ENCODE measurements around the gene TMEM14A. TPM values are rescaled to one million over a fixed set of nuclear protein-coding genes. Genes with fewer than 3 reads are reported as not detected.
A peak's percentile ranks its signal among the peaks of the same experiment; 100 is the strongest.

The TMEM14A gene, protein sequence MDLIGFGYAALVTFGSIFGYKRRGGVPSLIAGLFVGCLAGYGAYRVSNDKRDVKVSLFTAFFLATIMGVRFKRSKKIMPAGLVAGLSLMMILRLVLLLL
- 12.8 TPM for polyA plus RNA-seq (2013, experiment 1 of 2)
- 15.6 TPM for polyA plus RNA-seq (2013, experiment 2 of 2)

DNA sequence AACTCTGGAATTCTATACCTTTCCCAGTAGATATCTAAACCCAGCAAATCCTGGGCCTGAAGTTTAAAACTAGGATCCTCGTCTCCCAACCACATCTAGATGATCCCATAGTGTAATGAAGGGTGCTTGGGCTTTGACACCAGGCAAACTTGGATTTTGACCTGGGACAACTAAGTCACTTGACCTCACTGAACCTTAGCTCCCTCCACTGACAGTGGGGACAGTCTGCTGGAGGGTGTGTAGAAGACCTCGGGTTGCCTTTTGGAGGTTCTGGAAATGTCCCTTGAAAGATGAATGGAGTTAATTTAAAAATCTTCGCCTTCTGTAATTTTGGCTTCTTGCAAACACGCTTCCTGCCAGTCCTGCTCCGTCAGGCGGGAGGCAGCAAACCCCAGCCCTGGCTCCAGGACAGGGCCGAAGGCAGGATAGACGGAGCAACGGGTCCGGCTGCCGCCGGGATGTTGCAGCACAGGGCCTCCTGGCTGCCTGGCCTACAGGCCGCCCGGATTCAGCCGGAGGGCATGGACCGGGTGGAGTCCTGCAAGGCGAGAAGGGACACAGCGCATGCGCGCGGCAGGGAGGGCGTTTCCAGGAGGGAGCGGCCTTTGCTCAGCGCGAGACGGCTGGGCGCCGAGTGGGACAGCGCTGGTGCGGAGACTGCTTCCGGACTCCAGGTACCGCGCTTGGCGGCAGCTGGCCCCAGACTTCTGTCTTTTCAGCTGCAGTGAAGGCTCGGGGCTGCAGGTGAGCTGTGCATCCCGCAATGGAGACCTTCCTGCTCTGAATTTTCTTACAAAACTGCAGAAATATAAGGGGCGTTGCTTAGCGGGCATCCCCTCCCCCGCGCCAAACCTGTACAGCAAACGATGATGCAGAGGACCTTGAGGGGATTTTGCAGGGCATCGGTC is at the start of gene TMEM14A:
Gene TMEM14A (plus strand): TSS at position 612 of the 908 bp plus-strand sequence. CDS start 5,990 bp downstream, outside the sequence.
- 0 out of 2 replicates have a peak within 1 kb of the TSS, but pooled peaks have one; percentile 5 for H3K27ac ChIP-seq (ENCODE audit: low read depth, low read length)
- 0 out of 2 replicates have a peak, but pooled peaks cover 14% of the 10 kb centered on the region for H3K4me1 ChIP-seq (ENCODE audit: insufficient read depth, low read length)
- no peaks in the 10 kb centered on the region for H3K9me3 ChIP-seq (ENCODE audit: insufficient read depth, low read depth, low read length)
- H3K4me3 ChIP-seq (ENCODE audit: low read length) = peak within 1 kb of the TSS; percentile 74
- WGBS = 6% methylated on average over 41 of the region's 42 CpGs
- peak within 1 kb of the TSS; percentile 61 for H3K9ac ChIP-seq (ENCODE audit: low read depth, low read length)
- H3K36me3 ChIP-seq (ENCODE audit: insufficient read depth, low read length) = peaks cover 14% of the 10 kb centered on the region
- H3K27me3 ChIP-seq (ENCODE audit: insufficient read depth, low read length) = peaks cover 7% of the 10 kb centered on the region

DNA sequence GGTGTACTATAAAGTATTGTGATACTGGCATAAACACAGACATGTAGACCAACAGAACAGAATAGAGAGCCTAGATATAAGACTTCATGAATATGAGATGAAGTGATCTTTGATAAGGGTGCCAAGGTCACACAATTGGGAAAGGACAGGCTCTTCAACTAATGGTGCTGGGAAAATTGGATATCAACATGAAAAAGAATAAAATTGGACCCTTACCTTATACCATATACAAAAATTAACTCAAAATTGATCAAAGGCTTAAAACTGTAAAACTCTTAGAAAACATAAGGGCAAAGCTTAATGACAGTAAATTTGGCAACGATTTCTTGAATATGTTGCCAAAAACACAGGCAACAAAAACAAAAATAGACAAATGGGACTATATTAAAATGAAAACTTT is 49.3 kb upstream of the TMEM14A start:
- no peak overlapping the region for H3K4me3 ChIP-seq (ENCODE audit: low read length)
- no peak overlapping the region for H3K27ac ChIP-seq (ENCODE audit: low read depth, low read length)
- no peaks in the 10 kb centered on the region for H3K27me3 ChIP-seq (ENCODE audit: insufficient read depth, low read length)
- 100% methylated on average over 1 of the region's 1 CpG for WGBS
- H3K9ac ChIP-seq (ENCODE audit: low read depth, low read length) = no peak overlapping the region
- no peaks in the 10 kb centered on the region for H3K9me3 ChIP-seq (ENCODE audit: insufficient read depth, low read depth, low read length)
- no peaks in the 10 kb centered on the region for H3K36me3 ChIP-seq (ENCODE audit: insufficient read depth, low read length)
- H3K4me1 ChIP-seq (ENCODE audit: insufficient read depth, low read length) = no peaks in the 10 kb centered on the region

DNA sequence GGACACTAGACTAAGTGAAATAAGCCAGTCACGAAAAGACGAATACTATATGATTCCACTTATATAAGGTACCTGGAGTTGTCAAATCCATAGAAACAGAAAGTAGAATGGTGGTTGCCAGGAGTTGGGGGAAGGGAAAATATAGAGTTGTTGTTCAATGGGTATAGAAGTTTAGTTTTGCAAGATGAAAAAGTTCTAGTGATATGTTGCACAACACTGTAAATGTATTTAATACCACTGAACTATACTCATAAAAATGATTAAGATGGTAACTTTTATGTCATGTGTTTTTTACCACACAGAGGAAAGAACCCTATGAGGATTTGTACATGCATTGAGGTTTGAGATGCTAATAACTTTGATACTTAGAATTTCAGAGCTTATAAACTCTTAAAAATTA is 48.1 kb upstream of the TMEM14A start:
- Histone ChIP-seq H3K36me3 (ENCODE audit: insufficient read depth, low read length) (no peaks in the 10 kb centered on the region), H3K27me3 (ENCODE audit: insufficient read depth, low read length) (no peaks in the 10 kb centered on the region), H3K4me3 (ENCODE audit: low read length) (no peak overlapping the region), H3K4me1 (ENCODE audit: insufficient read depth, low read length) (no peaks in the 10 kb centered on the region), H3K9ac (ENCODE audit: low read depth, low read length) (no peak overlapping the region), H3K9me3 (ENCODE audit: insufficient read depth, low read depth, low read length) (no peaks in the 10 kb centered on the region), H3K27ac (ENCODE audit: low read depth, low read length) (no peak overlapping the region)
- no CpG with 5 or more reads among the region's 2 CpGs for WGBS

DNA sequence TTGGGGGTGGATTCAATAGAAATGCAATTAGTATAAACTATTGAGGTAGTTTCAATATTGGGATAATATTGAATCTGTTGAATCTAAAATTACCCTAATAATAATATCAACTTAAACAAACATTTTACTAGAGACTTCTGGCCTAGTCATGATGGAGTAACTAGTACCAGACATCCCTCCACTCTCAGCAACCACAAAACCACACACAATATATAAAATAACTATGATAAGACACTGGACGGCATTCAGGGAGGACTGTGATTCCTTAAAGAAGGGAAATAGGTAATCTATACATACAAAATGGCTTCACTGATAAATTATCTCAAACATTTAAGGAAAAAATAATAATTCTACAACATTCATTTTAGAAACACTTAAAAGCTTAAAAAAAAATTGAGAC is 38.9 kb upstream of the TMEM14A start:
- no peaks in the 10 kb centered on the region for H3K9me3 ChIP-seq (ENCODE audit: insufficient read depth, low read depth, low read length)
- no peaks in the 10 kb centered on the region for H3K36me3 ChIP-seq (ENCODE audit: insufficient read depth, low read length)
- peaks cover 9% of the 10 kb centered on the region for H3K4me1 ChIP-seq (ENCODE audit: insufficient read depth, low read length)
- no peak overlapping the region for H3K4me3 ChIP-seq (ENCODE audit: low read length)
- H3K27ac ChIP-seq (ENCODE audit: low read depth, low read length) = no peak overlapping the region
- no peak overlapping the region for H3K9ac ChIP-seq (ENCODE audit: low read depth, low read length)
- no peaks in the 10 kb centered on the region for H3K27me3 ChIP-seq (ENCODE audit: insufficient read depth, low read length)
- no CpG with 5 or more reads among the region's 1 CpG for WGBS

DNA sequence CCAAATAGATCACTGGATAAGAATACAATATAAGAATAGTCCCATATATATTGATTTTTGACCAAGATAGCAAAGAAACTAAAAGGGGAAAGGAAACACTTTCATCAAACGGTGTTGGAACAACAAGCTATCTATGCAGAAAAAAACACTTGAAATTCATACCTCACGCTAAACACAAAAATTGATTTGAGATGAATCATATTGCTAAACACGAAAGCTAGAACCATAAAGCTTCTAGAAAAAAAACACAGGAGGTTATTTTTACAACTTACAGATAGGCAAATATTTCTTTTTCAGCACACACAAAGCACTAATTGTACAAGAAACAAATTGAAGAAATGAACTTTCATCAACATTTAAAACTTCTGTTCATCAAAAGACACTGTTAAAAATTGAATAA is 36.7 kb upstream of the TMEM14A start:
- H3K4me1 ChIP-seq (ENCODE audit: insufficient read depth, low read length) = peaks cover 9% of the 10 kb centered on the region
- 95% methylated on average over 2 of the region's 3 CpGs for WGBS
- H3K9me3 ChIP-seq (ENCODE audit: insufficient read depth, low read depth, low read length) = no peaks in the 10 kb centered on the region
- H3K27ac ChIP-seq (ENCODE audit: low read depth, low read length) = no peak overlapping the region
- H3K27me3 ChIP-seq (ENCODE audit: insufficient read depth, low read length) = no peaks in the 10 kb centered on the region
- no peaks in the 10 kb centered on the region for H3K36me3 ChIP-seq (ENCODE audit: insufficient read depth, low read length)
- H3K4me3 ChIP-seq (ENCODE audit: low read length) = no peak overlapping the region
- H3K9ac ChIP-seq (ENCODE audit: low read depth, low read length) = no peak overlapping the region

DNA sequence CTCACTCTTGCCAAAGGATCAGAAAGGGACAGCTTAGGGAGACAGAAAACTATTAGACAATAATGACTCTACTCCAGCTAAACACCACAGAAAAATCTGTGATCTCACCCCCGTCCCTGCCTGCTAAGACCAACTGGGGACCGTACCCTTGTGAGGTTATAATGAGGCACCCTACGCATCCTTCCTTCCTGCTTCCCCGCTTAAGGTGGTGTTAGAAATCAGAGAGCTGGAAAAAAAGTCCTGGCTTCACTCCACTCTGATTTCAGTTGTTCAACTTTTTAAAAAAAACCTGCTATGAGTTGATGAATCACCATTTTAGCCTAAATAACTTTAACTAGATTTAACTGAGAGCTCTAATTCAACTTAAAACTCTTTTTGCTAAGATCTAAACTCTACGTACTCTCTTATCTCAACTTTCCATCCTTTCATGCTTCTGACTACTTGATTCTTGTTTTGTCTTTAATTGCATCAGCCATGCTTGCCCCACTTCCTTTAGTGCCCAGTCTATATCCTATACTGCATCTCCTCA is 35.8 kb upstream of the TMEM14A start:
- H3K4me3 ChIP-seq (ENCODE audit: low read length) = no peak overlapping the region
- no peaks in the 10 kb centered on the region for H3K9me3 ChIP-seq (ENCODE audit: insufficient read depth, low read depth, low read length)
- H3K27ac ChIP-seq (ENCODE audit: low read depth, low read length) = no peak overlapping the region
- H3K36me3 ChIP-seq (ENCODE audit: insufficient read depth, low read length) = no peaks in the 10 kb centered on the region
- WGBS = 68% methylated on average over 5 of the region's 5 CpGs
- peaks cover 9% of the 10 kb centered on the region for H3K4me1 ChIP-seq (ENCODE audit: insufficient read depth, low read length)
- H3K9ac ChIP-seq (ENCODE audit: low read depth, low read length) = no peak overlapping the region
- H3K27me3 ChIP-seq (ENCODE audit: insufficient read depth, low read length) = no peaks in the 10 kb centered on the region

DNA sequence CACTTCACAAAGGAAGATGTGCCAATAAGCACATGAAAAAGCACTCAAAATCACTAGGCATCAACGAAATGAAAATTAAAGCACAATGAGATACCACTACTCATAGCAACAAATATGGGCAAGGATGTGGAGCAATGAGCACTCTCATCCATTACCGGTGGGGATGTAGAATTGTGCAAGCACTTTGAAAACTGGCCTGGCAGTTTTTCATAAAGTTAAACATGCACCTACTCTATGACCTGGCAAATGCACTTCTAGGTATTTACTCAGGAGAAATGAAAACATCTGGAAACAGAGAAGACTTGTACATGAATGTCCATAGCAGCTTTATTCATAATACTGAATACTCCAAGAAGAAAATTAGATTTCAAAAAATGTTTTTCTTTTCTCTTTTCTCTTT is 34.1 kb upstream of the TMEM14A start:
- H3K4me1 ChIP-seq (ENCODE audit: insufficient read depth, low read length) = peaks cover 9% of the 10 kb centered on the region
- H3K9me3 ChIP-seq (ENCODE audit: insufficient read depth, low read depth, low read length) = no peaks in the 10 kb centered on the region
- H3K27ac ChIP-seq (ENCODE audit: low read depth, low read length) = no peak overlapping the region
- 91% methylated on average over 2 of the region's 2 CpGs for WGBS
- no peak overlapping the region for H3K9ac ChIP-seq (ENCODE audit: low read depth, low read length)
- H3K36me3 ChIP-seq (ENCODE audit: insufficient read depth, low read length) = no peaks in the 10 kb centered on the region
- no peaks in the 10 kb centered on the region for H3K27me3 ChIP-seq (ENCODE audit: insufficient read depth, low read length)
- H3K4me3 ChIP-seq (ENCODE audit: low read length) = no peak overlapping the region

DNA sequence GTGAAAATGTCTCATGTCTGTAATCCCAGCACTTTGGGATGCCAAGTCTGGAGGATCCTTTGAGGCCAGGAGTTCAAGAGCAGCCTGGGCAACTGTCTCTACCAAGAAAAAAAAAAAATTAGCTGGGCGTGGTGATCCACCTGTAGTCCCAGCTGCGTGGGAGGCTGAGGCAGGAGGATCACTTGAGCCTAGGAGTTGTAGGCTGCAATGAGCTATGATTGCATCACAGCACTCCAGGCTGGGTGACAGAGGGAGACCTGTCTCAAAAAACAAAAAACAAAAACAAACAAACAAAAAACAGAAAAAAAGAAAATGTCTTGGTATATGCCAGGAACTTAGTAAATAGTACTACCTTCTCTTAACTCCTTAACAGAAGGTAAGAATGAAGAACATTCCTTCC is 31.4 kb upstream of the TMEM14A start:
- no peak overlapping the region for H3K9ac ChIP-seq (ENCODE audit: low read depth, low read length)
- H3K27me3 ChIP-seq (ENCODE audit: insufficient read depth, low read length) = no peaks in the 10 kb centered on the region
- H3K36me3 ChIP-seq (ENCODE audit: insufficient read depth, low read length) = no peaks in the 10 kb centered on the region
- H3K9me3 ChIP-seq (ENCODE audit: insufficient read depth, low read depth, low read length) = no peaks in the 10 kb centered on the region
- H3K4me1 ChIP-seq (ENCODE audit: insufficient read depth, low read length) = peaks cover 7% of the 10 kb centered on the region
- H3K4me3 ChIP-seq (ENCODE audit: low read length) = no peak overlapping the region
- whole genome bisulfite sequencing = 94% methylated on average over 2 of the region's 2 CpGs
- H3K27ac ChIP-seq (ENCODE audit: low read depth, low read length) = no peak overlapping the region

DNA sequence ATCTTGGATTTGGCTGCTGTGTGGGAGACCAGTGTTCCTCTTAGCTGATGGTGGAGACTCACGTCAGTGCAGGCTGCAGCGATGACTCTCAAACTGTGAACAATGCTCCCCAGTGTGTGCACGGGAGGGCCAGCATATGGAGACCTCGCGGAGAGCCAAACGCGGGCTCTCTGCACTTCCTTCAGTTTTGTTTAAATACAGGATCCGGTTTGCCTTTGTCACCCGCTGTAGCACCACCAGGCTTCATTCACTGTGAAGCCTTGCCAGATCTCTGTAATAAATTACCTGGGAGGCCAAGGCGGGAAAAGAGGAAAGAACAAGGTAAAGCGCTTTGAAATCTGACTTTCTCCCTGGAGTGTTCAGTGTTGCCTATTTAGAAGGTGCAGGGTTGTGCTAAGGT is 30.7 kb upstream of the TMEM14A start:
- no peak overlapping the region for H3K4me3 ChIP-seq (ENCODE audit: low read length)
- no peaks in the 10 kb centered on the region for H3K27me3 ChIP-seq (ENCODE audit: insufficient read depth, low read length)
- H3K36me3 ChIP-seq (ENCODE audit: insufficient read depth, low read length) = no peaks in the 10 kb centered on the region
- H3K27ac ChIP-seq (ENCODE audit: low read depth, low read length) = no peak overlapping the region
- H3K9me3 ChIP-seq (ENCODE audit: insufficient read depth, low read depth, low read length) = no peaks in the 10 kb centered on the region
- H3K9ac ChIP-seq (ENCODE audit: low read depth, low read length) = no peak overlapping the region
- 0 out of 2 replicates have a peak, but pooled peaks cover under 1% of the 10 kb centered on the region for H3K4me1 ChIP-seq (ENCODE audit: insufficient read depth, low read length)
- WGBS = 87% methylated on average over 11 of the region's 11 CpGs

DNA sequence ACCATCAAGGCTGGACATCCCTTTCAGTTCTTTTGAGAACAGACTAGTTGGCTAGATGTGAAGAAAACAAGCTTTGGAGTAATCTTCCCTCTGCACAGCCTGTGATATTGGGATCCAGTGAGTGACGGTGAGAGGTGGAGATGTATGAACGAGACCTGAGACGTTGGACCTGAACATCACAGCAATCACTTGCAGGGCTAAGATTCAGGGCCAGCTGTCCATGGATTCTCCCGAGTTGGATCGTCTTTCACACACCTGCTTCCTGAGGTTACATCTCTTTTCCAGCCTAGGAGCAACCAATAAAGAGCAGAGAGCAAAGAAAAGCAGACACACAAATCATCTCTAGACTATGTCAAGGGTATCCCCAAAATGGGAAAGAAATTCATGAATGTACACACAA is 30.0 kb upstream of the TMEM14A start:
- no peak overlapping the region for H3K4me3 ChIP-seq (ENCODE audit: low read length)
- no peaks in the 10 kb centered on the region for H3K27me3 ChIP-seq (ENCODE audit: insufficient read depth, low read length)
- H3K27ac ChIP-seq (ENCODE audit: low read depth, low read length) = no peak overlapping the region

DNA sequence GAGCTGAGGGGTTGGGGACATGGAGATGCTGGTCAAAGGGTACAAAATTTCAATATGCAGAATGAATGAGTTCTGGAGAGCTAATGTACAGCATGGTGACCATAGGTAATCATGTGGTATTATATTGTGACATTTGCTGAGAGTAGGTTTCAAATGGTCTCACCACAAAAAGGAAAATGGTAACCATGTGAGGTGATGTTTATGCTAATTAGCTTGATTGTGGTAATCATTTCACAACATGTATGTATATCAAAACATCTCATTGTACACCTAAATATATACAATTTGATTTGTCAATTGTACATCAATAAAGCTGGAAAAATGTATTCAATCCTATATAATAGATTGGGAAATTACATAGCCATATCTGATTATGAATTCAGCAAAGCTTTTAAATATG is 29.5 kb upstream of the TMEM14A start:
- Histone ChIP-seq H3K9ac (ENCODE audit: low read depth, low read length) (no peak overlapping the region), H3K27me3 (ENCODE audit: insufficient read depth, low read length) (no peaks in the 10 kb centered on the region), H3K4me3 (ENCODE audit: low read length) (no peak overlapping the region)

More for the DNA sequence above, 30.0 kb upstream of the TMEM14A start:
- WGBS = 90% methylated on average over 5 of the region's 5 CpGs
- Histone ChIP-seq H3K9ac (ENCODE audit: low read depth, low read length) (no peak overlapping the region), H3K4me1 (ENCODE audit: insufficient read depth, low read length) (no peaks in the 10 kb centered on the region), H3K9me3 (ENCODE audit: insufficient read depth, low read depth, low read length) (no peaks in the 10 kb centered on the region), H3K36me3 (ENCODE audit: insufficient read depth, low read length) (no peaks in the 10 kb centered on the region)

More for the DNA sequence above, 29.5 kb upstream of the TMEM14A start:
- Histone ChIP-seq H3K4me1 (ENCODE audit: insufficient read depth, low read length) (no peaks in the 10 kb centered on the region), H3K9me3 (ENCODE audit: insufficient read depth, low read depth, low read length) (no peaks in the 10 kb centered on the region), H3K27ac (ENCODE audit: low read depth, low read length) (no peak overlapping the region), H3K36me3 (ENCODE audit: insufficient read depth, low read length) (no peaks in the 10 kb centered on the region)

Data from HUES64 (cell line).